Prostate gland (tissue), 2 donors: ENCODE data around the gene SSR1. TPM values are rescaled to one million over a fixed set of nuclear protein-coding genes. Genes with fewer than 3 reads are reported as not detected.
"Not testable (repeated sequence)": the region's sequence is repeated elsewhere in the genome, so short reads cannot be mapped to it uniquely, and the experiment has no call there.

Experiments
- DNase-seq: peaks from one replicate; pipeline ENCODE4 v3.0.0-alpha.2; 2019; ENCODE audit warnings: low spot score
- H3K27ac ChIP-seq, 2 donors: fragments of 200-600 bp; sonication (generic); 2 replicates each; pipeline ENCODE4 v1.5.1; 2017 to 2019
- H3K27me3 ChIP-seq: fragments of 200-600 bp; sonication (generic); replicated peaks from 2 replicates; pipeline ENCODE4 v1.5.1; 2019; ENCODE audit not compliant: insufficient read depth
- H3K36me3 ChIP-seq, 2 donors: fragments of 200-600 bp; sonication (generic); 1 replicate in 1 of 2; 2 replicates in 1 of 2; pipeline versions ENCODE4 v1.5.1 to v1.8.1; 2017 to 2019
- H3K4me1 ChIP-seq: fragments of 200-600 bp; sonication (generic); replicated peaks from 2 replicates; pipeline ENCODE4 v1.5.1; 2019
- H3K4me3 ChIP-seq, 2 donors: fragments of 200-600 bp; sonication (generic); 2 replicates each; pipeline ENCODE4 v1.5.1; 2017 to 2019
- H3K9me3 ChIP-seq: fragments of 200-600 bp; sonication (generic); 2 replicates; pipeline ENCODE4 v1.5.1; 2017
- CTCF ChIP-seq, 4 experiments: fragments of 200-600 bp in 2 of 4; fragments of 450-650 bp in 2 of 4; sonication (generic) in 2 of 4; IDR thresholded peaks; 1 replicate in 3 of 4; 2 replicates in 1 of 4; pipeline ENCODE4 v1.5.1; 2016 to 2019; ENCODE audit warnings: antibody characterized with exemption in 4 of 4, mild to moderate bottlenecking in 2 of 4, moderate library complexity in 2 of 4
- POLR2A ChIP-seq: fragments of 450-650 bp; IDR thresholded peaks from one replicate; pipeline ENCODE4 v1.6.1; 2016; ENCODE audit warnings: antibody characterized with exemption, mild to moderate bottlenecking
- POLR2AphosphoS5 ChIP-seq: sonication (generic); formaldehyde crosslinking; IDR thresholded peaks from one replicate; pipeline ENCODE4 v1.6.1; 2017; ENCODE audit warnings: antibody characterized with exemption
- WGBS: methylation state at CpG from one replicate; pipeline ENCODE4 v1.1.5; 2018; 5-methylcytosine and 5-hydroxymethylcytosine counted together
- intact Hi-C: fragments of 100-400 bp; cut with DNase I; formaldehyde crosslinking; loops from one replicate; pipeline ENCODE4 v1.14.2; 2022
- total RNA-seq, 2 donors: library from RNA; depleted of rRNA; stranded (reverse); fragments of >200 nt; gene quantifications; one replicate each; pipeline ENCODE4 v1.1.0, GENCODE V29; 2016

Gene SSR1
- total RNA-seq, result 10 to 100 TPM; 34.3 to 89.5 TPM

DNA sequence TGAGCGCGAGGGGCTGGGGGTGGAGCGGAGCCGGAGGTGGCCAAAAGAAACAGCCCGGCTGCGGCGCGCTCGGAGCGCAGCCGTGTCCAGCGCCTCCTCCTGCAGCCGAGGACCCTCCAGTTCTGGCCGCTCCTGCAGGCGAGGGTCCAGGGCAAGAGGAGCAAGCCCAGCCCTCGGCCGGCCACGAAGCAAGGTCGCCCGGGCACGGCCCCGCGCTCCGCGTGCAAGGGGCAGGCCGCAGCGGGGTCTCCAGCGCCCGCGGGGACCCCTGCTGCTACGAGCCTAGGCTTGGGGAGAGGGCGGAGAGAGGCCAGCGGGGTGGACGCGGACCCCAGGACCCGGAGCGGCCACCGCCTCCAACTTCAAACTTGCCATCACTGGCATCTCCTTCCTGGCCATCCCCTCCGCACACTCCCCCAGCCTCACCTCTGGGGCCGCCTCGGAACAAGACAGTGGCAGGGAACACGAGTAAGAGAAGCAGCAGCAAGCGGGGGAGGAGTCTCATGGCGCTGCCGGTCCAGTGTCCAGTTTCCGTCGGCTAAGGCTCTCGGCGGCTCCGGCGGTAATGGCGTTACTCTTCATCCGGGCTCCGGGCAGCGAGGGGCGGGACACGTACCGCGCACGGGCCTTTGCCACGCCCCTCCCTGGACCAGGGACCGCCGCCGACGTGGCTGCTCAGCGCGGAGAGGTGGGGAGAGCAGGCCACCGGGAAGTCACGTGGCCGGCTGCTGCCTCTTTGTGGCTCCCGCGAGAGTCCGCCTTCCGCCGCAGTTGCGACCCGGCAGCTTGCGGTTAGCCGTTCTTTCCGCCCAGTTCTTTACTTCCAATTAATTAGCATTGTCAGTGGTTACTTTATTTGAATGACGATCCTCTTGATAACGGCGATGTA lies at the start of gene SSR1:
Gene SSR1 (minus strand): TSS at position 584 of the 889 bp plus-strand sequence. CDS start 79 bp downstream, at position 505.
- intact Hi-C loops, result loop anchor here (2.0 kb wide), 2 partner anchors 76 to 278 kb away; partner anchors contain the start of genes CAGE1, RIOK1 and SNRNP48

GRCh38 chr6:7351916-7352315 lies 38.9 kb upstream of the SSR1 start:
- 72% methylated on average over 3 of the region's 3 CpGs for WGBS
- intact Hi-C loops, result not testable (repeated sequence)

More for the DNA sequence above, at the start of gene SSR1:
- peak within 1 kb of the TSS; percentile 72 to 99 for H3K4me3 ChIP-seq
- peak; percentile 97 for DNase-seq
- no peaks in the 10 kb centered on the region for H3K36me3 ChIP-seq
- no peaks in the 10 kb centered on the region for H3K4me1 ChIP-seq
- TF ChIP-seq POLR2AphosphoS5 (peak; percentile 97), CTCF (IDR thresholded peaks at IDR 0.05) (peak in 1 of 4 experiments; percentile 20), POLR2A (peak; percentile 84)
- no peaks in the 10 kb centered on the region for H3K27me3 ChIP-seq
- WGBS, result under 1% methylated on average over 71 of the region's 83 CpGs
- H3K27ac ChIP-seq, result peak within 1 kb of the TSS; percentile 93 to 95
- H3K9me3 ChIP-seq, result no peaks in the 10 kb centered on the region

DNA sequence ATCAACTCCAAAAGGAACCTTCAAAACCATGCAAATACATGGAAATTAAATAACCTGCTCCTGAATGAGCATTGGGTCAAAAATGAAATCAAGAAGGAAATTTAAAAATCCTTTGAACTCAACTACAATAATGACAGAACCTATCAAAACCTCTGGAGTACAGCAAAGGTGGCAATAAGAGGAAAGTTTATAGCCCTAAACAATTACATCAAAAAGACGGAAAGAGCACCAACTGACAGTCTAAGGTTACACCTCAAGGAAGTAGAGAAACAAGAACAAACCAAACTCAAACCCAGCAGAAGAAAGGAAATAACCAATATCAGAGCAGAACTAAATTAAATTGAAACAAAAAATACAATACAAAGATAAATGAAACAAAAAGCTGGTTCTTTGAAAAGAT lies 37.6 kb upstream of the SSR1 start:
- H3K27me3 ChIP-seq, intact Hi-C loops, DNase-seq, H3K4me1 ChIP-seq, H3K4me3 ChIP-seq, H3K9me3 ChIP-seq, H3K27ac ChIP-seq, H3K36me3 ChIP-seq: not testable (repeated sequence)
- WGBS, result 65% methylated on average over 1 of the region's 1 CpG

More at GRCh38 chr6:7351916-7352315, 38.9 kb upstream of the SSR1 start:
- not testable (repeated sequence) for H3K27me3 ChIP-seq, H3K27ac ChIP-seq, H3K4me3 ChIP-seq, DNase-seq, H3K9me3 ChIP-seq, H3K36me3 ChIP-seq, H3K4me1 ChIP-seq

GRCh38 chr6:7347551-7347997 lies 34.6 kb upstream of the SSR1 start:
- intact Hi-C loops, H3K4me3 ChIP-seq, H3K27ac ChIP-seq, H3K36me3 ChIP-seq, DNase-seq, H3K27me3 ChIP-seq, H3K9me3 ChIP-seq, H3K4me1 ChIP-seq: not testable (repeated sequence)
- WGBS, result 47% methylated on average over 2 of the region's 2 CpGs

DNA sequence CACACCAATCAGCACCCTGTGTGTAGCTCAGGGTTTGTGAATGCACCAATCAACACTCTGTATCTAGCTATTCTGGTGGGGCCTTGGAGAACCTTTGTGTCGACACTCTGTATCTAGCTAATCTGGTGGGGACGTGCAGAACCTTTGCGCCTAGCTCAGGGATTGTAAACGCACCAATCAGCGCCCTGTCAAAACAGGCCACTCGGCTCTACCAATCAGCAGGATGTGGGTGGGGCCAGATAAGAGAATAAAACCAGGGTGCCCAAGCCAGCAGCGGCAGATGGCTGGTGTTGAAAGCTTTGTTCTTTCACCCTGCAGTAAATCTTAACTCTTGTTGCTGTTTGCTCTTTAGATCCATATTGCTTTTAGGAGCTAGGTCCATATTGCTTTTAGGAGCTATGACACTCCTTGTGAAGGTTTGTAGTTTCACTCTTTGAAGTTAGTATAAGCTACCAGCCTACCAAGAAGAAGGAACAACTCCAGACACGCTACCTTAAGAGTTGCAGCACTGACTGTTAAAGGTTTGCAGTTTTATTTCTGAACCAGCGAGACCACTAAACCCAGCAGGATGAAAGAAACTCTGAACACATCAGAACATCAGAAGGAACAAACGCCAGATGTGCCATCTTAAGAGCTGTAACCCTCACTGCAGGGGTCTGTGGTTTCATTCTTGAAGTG lies 31.9 kb upstream of the SSR1 start:
- WGBS, result 82% methylated on average over 10 of the region's 10 CpGs
- H3K4me1 ChIP-seq, H3K27ac ChIP-seq, intact Hi-C loops, H3K27me3 ChIP-seq, DNase-seq, H3K9me3 ChIP-seq, H3K4me3 ChIP-seq, H3K36me3 ChIP-seq: not testable (repeated sequence)

DNA sequence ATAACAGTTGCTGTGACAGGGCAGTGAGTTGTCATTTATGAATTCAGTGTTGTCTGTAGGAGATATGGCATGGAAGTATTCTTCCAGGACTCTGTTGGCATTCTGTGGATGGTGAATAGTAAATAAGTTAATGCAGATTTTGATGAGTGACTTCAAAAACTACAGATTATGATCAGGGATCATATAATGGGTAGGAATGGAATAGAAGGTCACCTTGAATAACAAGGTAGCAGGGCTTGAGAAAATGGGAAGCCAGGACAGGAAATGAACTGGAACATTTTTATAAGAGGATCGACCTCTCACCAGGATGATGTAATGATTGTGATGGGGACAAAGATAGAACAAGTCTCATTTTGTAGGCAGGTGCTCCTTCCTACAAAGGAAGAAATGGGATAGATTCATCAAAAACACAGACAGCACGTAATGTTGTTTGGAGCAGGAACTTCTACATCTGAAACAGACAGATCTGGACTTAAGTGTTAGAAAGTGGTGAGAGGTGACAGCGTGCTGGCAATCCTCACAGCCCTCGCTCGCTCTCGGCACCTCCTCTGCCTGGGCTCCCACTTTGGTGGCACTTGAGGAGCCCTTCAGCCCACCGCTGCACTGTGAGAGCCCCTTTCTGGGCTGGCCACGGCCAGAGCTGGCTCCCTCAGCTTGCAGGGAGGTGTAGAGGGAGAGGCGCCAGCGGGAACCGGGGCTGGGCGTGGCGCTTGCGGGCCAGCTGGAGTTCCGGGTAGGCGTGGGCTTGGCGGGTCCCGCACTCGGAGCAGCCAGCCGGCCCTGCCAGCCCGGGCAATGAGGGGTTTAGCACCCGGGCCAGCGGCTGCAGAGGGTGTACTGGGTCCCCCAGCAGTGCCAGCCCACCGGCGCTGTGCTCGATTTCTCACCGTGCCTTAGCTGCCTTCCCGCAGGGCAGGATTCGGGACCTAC lies 30.8 kb upstream of the SSR1 start:
- Histone ChIP-seq H3K27me3 (no peaks in the 10 kb centered on the region), H3K36me3 (no peaks in the 10 kb centered on the region), H3K4me1 (no peaks in the 10 kb centered on the region), H3K9me3 (no peaks in the 10 kb centered on the region), H3K27ac (no peak overlapping the region), H3K4me3 (no peak overlapping the region)
- 93% methylated on average over 18 of the region's 29 CpGs for WGBS
- TF ChIP-seq POLR2A (no peak), CTCF (IDR thresholded peaks at IDR 0.05) (no peak), POLR2AphosphoS5 (no peak)
- intact Hi-C loops, result no loop called here
- DNase-seq, result no peak
